Fibroblast of lung (primary cell): ENCODE measurements around the gene UPK3A. TPM values are rescaled to one million over a fixed set of nuclear protein-coding genes. Genes with fewer than 3 reads are reported as not detected.

ENCODE experiments used
- DNase-seq, 2 donors: peaks; one replicate each; pipeline versions ENCODE4 v3.0.0 to v3.0.0-alpha.2; 2010; ENCODE audit warnings: low read depth in 2 of 2
- H2AFZ ChIP-seq: 2 replicates; pipeline ENCODE4 v1.5.1; 2012; ENCODE audit warnings: low read length, control low read depth, inconsistent platforms
- H3K27ac ChIP-seq: 2 replicates; pipeline ENCODE4 v1.5.1; 2011; ENCODE audit warnings: low read length, control low read depth; ENCODE audit not compliant: insufficient read depth
- H3K27me3 ChIP-seq: 2 replicates; pipeline ENCODE4 v1.5.1; 2011; ENCODE audit warnings: mild to moderate bottlenecking, low read length; ENCODE audit not compliant: control insufficient read depth, insufficient read depth
- H3K36me3 ChIP-seq: 2 replicates; pipeline ENCODE4 v1.5.1; 2011; ENCODE audit warnings: low read length; ENCODE audit not compliant: control insufficient read depth, insufficient read depth
- H3K4me1 ChIP-seq: 2 replicates; pipeline ENCODE4 v1.5.1; 2011; ENCODE audit warnings: low read length; ENCODE audit not compliant: control insufficient read depth, insufficient read depth; ENCODE audit errors: extremely low read depth
- H3K4me2 ChIP-seq: 2 replicates; pipeline ENCODE4 v1.5.1; 2011; ENCODE audit warnings: low read length, control low read depth; ENCODE audit not compliant: insufficient read depth; ENCODE audit errors: extremely low read depth
- H3K4me3 ChIP-seq, 4 experiments: fragments of 200-600 bp in 1 of 4; sonication (generic) in 1 of 4; replicated peaks in 1 of 4; 2 replicates each; pipeline ENCODE4 v1.5.1; 2011 to 2016; ENCODE audit warnings: low read length in 4 of 4, low read depth in 3 of 4, mild to moderate bottlenecking in 3 of 4, control low read depth in 2 of 4, inconsistent platforms in 1 of 4, mixed read lengths in 1 of 4; ENCODE audit not compliant: insufficient read depth in 1 of 4; ENCODE audit errors: control extremely low read depth in 1 of 4
- H3K79me2 ChIP-seq: 2 replicates; pipeline ENCODE4 v1.5.1; 2012; ENCODE audit warnings: mild to moderate bottlenecking, low read length, inconsistent platforms; ENCODE audit not compliant: control insufficient read depth, insufficient read depth
- H3K9ac ChIP-seq: 2 replicates; pipeline ENCODE4 v1.5.1; 2011; ENCODE audit warnings: mild to moderate bottlenecking, low read length, control low read depth; ENCODE audit not compliant: insufficient read depth
- H3K9me3 ChIP-seq: 2 replicates; pipeline ENCODE4 v1.5.1; 2012; ENCODE audit warnings: low read depth, low read length; ENCODE audit not compliant: control insufficient read depth, insufficient read depth
- H4K20me1 ChIP-seq: 2 replicates; pipeline ENCODE4 v1.5.1; 2011; ENCODE audit warnings: low read length; ENCODE audit not compliant: control insufficient read depth, insufficient read depth; ENCODE audit errors: extremely low read depth
- EZH2 ChIP-seq: IDR thresholded peaks from 2 replicates; pipeline ENCODE4 v1.5.1; 2012; ENCODE audit warnings: low read length, control low read depth, mild to moderate bottlenecking; ENCODE audit errors: missing control alignments
- polyA plus RNA-seq, 2 donors: library from polyadenylated mRNA; depleted of rRNA in 1 of 2; stranded (reverse) in 1 of 2; unstranded in 1 of 2; fragments of >200 nt; gene quantifications; 2 replicates each; pipeline ENCODE4 v1.2.1, GENCODE V29; 2011 to 2012; ENCODE audit warnings: missing spikeins in 1 of 2
- total RNA-seq: library from RNA; depleted of rRNA; stranded (reverse); fragments of >200 nt; gene quantifications from 2 replicates; pipeline ENCODE4 v1.2.1, GENCODE V29; 2014
- TF ChIP-seq, protein P1 (sequence below), 2 donors: IDR thresholded peaks in 1 of 2; conservative IDR thresholded peaks in 1 of 2; 1 replicate in 1 of 2; 2 replicates in 1 of 2; pipeline ENCODE4 v1.5.1; 2011 to 2012; ENCODE audit warnings: low read length in 2 of 2, control low read depth in 1 of 2, inconsistent platforms in 1 of 2, low read depth in 1 of 2, mild to moderate bottlenecking in 1 of 2

UPK3A gene
- total and polyA plus RNA-seq, 2 donors (not counting 1 experiment from before 2014, with no cell fraction given) = not detected

DNA sequence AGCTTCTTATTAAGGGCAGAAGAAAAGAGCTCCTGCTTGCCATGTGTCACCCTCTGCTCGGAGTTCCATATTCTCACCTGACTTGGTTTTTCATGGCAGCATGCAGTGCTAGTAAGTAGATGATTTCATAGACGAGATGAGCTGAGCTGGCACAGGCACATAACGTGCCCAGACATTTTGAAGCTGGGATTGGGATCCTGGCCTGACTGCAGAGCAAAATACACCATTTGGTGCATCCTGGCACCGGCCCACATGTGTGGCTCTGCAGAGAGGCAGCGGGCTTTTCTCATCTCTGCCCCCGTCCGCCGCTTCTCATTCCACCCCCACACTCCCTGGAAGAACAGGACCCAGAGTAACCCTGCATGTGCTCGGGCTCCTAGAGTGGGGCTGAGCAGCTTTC, 49.8 kb downstream of the UPK3A start:
- Histone ChIP-seq H4K20me1 (no peaks in the 10 kb centered on the region), H3K4me3 (no peak overlapping the region), H2AFZ (no peak overlapping the region), H3K9ac (no peak overlapping the region), H3K4me1 (no peaks in the 10 kb centered on the region), H3K9me3 (no peaks in the 10 kb centered on the region), H3K36me3 (peaks cover 8% of the 10 kb centered on the region), H3K4me2 (no peak overlapping the region), H3K79me2 (no peaks in the 10 kb centered on the region), H3K27me3 (no peaks in the 10 kb centered on the region), H3K27ac (no peak overlapping the region)
- no peak for DNase-seq
- no peak for TF ChIP-seq EZH2
- TF ChIP-seq, protein P1, sequence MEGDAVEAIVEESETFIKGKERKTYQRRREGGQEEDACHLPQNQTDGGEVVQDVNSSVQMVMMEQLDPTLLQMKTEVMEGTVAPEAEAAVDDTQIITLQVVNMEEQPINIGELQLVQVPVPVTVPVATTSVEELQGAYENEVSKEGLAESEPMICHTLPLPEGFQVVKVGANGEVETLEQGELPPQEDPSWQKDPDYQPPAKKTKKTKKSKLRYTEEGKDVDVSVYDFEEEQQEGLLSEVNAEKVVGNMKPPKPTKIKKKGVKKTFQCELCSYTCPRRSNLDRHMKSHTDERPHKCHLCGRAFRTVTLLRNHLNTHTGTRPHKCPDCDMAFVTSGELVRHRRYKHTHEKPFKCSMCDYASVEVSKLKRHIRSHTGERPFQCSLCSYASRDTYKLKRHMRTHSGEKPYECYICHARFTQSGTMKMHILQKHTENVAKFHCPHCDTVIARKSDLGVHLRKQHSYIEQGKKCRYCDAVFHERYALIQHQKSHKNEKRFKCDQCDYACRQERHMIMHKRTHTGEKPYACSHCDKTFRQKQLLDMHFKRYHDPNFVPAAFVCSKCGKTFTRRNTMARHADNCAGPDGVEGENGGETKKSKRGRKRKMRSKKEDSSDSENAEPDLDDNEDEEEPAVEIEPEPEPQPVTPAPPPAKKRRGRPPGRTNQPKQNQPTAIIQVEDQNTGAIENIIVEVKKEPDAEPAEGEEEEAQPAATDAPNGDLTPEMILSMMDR (conservative IDR thresholded peaks at IDR 0.05 in 1 of 2, IDR thresholded peaks at IDR 0.05 in 1 of 2; ENCODE audit: low read depth in 1 of 2, low read length in 2 of 2) = no peak

DNA sequence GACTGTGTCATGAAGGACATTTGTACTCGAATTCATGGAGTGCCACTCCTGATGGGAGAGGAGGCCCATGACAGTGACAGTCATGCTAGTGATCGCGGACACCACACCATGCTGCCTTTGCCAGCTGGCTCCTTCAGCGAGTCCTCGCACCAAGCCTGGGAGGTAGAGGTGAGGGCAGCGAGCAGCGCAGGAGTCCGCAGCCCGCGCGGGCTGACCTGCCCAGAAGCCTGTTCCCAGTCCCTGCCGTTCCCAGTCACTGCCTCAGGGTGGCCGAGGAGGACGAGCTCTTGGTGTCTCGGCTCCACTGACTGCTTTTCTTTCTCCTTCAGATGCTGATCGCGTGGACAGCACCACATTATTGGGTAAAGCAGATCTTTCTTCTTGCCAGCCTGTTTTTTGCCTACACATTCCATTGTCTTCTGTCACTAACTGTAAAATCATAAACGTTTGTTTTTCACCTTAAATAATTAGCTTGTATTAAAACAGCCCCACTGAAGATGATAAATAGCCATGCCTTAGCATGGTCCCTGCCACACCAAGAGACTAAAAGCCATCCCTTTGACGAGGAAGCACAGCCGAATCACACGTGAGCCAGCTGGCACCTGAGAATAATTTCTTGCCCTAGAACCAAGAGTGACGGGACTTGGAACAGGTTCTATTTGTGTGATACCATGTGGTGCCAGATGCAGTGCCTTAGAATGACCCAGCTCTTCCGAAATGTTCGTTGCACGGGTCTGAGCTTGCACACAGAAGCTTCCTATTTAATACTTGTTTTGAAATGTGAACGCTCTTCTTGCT, 50.5 kb downstream of the UPK3A start:
- H3K36me3 ChIP-seq = peaks cover 8% of the 10 kb centered on the region
- DNase-seq = no peak

DNA sequence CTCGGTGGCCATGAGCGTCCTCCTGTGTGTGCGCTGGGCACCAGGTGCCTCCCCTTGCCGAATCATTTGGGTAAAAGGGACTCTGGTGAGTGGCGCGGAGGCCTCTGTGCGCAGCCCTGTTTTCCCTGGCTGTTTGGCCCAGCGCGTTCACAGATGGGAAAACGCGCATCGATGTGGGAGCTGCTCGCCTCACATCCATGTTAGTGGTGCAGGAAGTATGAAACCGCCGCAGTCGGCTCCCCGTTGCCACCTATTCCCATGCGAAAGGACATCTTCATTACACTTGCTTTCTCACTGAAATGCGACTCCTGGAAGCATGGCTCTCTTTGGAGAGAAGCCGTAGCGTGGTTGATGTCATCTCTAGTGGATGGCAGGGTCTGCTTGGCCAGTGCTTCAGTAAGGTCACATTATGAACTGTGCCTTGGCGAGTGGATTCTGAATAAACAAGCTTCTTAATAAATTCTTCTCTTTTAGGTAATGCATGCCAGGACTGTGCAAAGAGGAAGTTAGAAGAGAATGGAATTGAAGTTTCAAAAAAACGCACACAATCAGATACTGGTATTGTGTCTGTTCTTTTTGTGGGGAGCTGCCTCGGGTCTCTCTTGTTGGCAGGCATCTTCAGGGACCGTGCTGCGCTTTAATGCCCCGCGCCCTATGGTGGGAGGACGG, 51.2 kb downstream of the UPK3A start:
- H3K27ac ChIP-seq = no peak overlapping the region
- no peak overlapping the region for H3K4me3 ChIP-seq
- no peak for DNase-seq
- TF ChIP-seq, protein P1 (conservative IDR thresholded peaks at IDR 0.05 in 1 of 2, IDR thresholded peaks at IDR 0.05 in 1 of 2; ENCODE audit: low read depth in 1 of 2, low read length in 2 of 2) = no peak
- TF ChIP-seq EZH2 = no peak
- H2AFZ ChIP-seq = no peak overlapping the region
- H3K27me3 ChIP-seq = no peaks in the 10 kb centered on the region
- no peaks in the 10 kb centered on the region for H3K79me2 ChIP-seq
- no peak overlapping the region for H3K9ac ChIP-seq
- H4K20me1 ChIP-seq = no peaks in the 10 kb centered on the region
- H3K4me2 ChIP-seq = no peak overlapping the region
- H3K9me3 ChIP-seq = no peaks in the 10 kb centered on the region
- H3K36me3 ChIP-seq = peaks cover 10% of the 10 kb centered on the region
- H3K4me1 ChIP-seq = no peaks in the 10 kb centered on the region

More for the DNA sequence above, 50.5 kb downstream of the UPK3A start:
- Histone ChIP-seq H3K4me2 (no peak overlapping the region), H3K79me2 (no peaks in the 10 kb centered on the region), H3K9ac (no peak overlapping the region), H3K4me3 (no peak overlapping the region), H3K27me3 (no peaks in the 10 kb centered on the region), H3K4me1 (no peaks in the 10 kb centered on the region), H3K9me3 (no peaks in the 10 kb centered on the region), H2AFZ (no peak overlapping the region), H4K20me1 (no peaks in the 10 kb centered on the region), H3K27ac (no peak overlapping the region)
- TF ChIP-seq, protein P1 (conservative IDR thresholded peaks at IDR 0.05 in 1 of 2, IDR thresholded peaks at IDR 0.05 in 1 of 2; ENCODE audit: low read depth in 1 of 2, low read length in 2 of 2) = peak in 1 of 2 donors; percentile 23
- TF ChIP-seq EZH2 = no peak
